ENCODE results near the gene CELF2. TPM values are rescaled to one million over a fixed set of nuclear protein-coding genes. Genes with fewer than 3 reads are reported as not detected.

CELF2 gene
- total RNA-seq, 1 donor from 2014 or later = 31.6 TPM

GRCh38 chr10:11148142-11149028 is 130.7 kb downstream of the CELF2 start:
- peaks cover 4% of the 10 kb centered on the region for H3K27me3 Mint-ChIP-seq (ENCODE audit: insufficient read depth, low read depth)
- H3K27ac ChIP-seq = no peak overlapping the region

GRCh38 chr10:11149807-11150141 is 132.1 kb downstream of the CELF2 start:
- no peak overlapping the region for H3K4me2 ChIP-seq
- Mint-ChIP-seq H3K9me3 (no peaks in the 10 kb centered on the region), H3K4me3 (no peak overlapping the region), H3K4me1 (peaks cover 49% of the 10 kb centered on the region), H3K36me3 (no peaks in the 10 kb centered on the region), H3K27ac (no peak overlapping the region), H3K27me3 (ENCODE audit: insufficient read depth, low read depth) (peaks cover 4% of the 10 kb centered on the region)
- H3F3A ChIP-seq (ENCODE audit: low read depth) = no peaks in the 10 kb centered on the region
- H2AFZ ChIP-seq (replicated peaks) = no peak overlapping the region
- TF ChIP-seq EZH2phosphoT487 (IDR thresholded peaks at IDR 0.05) (no peak), EZH2 (IDR thresholded peaks at IDR 0.05) (no peak), CTCF (IDR thresholded peaks at IDR 0.05) (no peak)
- H3K36me3 ChIP-seq = no peaks in the 10 kb centered on the region
- H3K9ac ChIP-seq = no peak overlapping the region
- no peaks in the 10 kb centered on the region for H4K20me1 ChIP-seq (ENCODE audit: low read depth)
- DNase-seq (ENCODE audit: low spot score) = no peak
- H3K4me1 ChIP-seq = peaks cover 25% of the 10 kb centered on the region
- H3K79me2 ChIP-seq (ENCODE audit: low read depth) = no peaks in the 10 kb centered on the region
- H3K27ac ChIP-seq = no peak overlapping the region
- no peaks in the 10 kb centered on the region for H3K9me3 ChIP-seq (ENCODE audit: low read depth)
- no peak overlapping the region for H3K4me3 ChIP-seq
- H3K27me3 ChIP-seq = no peaks in the 10 kb centered on the region

More at GRCh38 chr10:11148142-11149028, 130.7 kb downstream of the CELF2 start:
- Histone ChIP-seq H3K9ac (no peak overlapping the region), H3K9me3 (ENCODE audit: low read depth) (no peaks in the 10 kb centered on the region), H3F3A (ENCODE audit: low read depth) (no peaks in the 10 kb centered on the region), H3K79me2 (ENCODE audit: low read depth) (no peaks in the 10 kb centered on the region), H3K4me2 (no peak overlapping the region), H3K27me3 (no peaks in the 10 kb centered on the region), H3K36me3 (no peaks in the 10 kb centered on the region), H2AFZ (replicated peaks) (no peak overlapping the region), H4K20me1 (ENCODE audit: low read depth) (no peaks in the 10 kb centered on the region), H3K4me3 (no peak overlapping the region), H3K4me1 (peaks cover 19% of the 10 kb centered on the region)
- no peak overlapping the region for H3K27ac Mint-ChIP-seq
- H3K9me3 Mint-ChIP-seq = no peaks in the 10 kb centered on the region
- TF ChIP-seq EZH2phosphoT487 (IDR thresholded peaks at IDR 0.05) (no peak), EZH2 (IDR thresholded peaks at IDR 0.05) (no peak), CTCF (IDR thresholded peaks at IDR 0.05) (no peak)
- DNase-seq (ENCODE audit: low spot score) = no peak
- no peak overlapping the region for H3K4me3 Mint-ChIP-seq
- no peaks in the 10 kb centered on the region for H3K36me3 Mint-ChIP-seq
- H3K4me1 Mint-ChIP-seq = peaks cover 40% of the 10 kb centered on the region

- Histone ChIP-seq H3K9me3 (ENCODE audit: low read depth) (no peaks in the 10 kb centered on the region), H3K4me2 (no peak overlapping the region), H3K79me2 (ENCODE audit: low read depth) (no peaks in the 10 kb centered on the region), H3K27ac (no peak overlapping the region), H4K20me1 (ENCODE audit: low read depth) (no peaks in the 10 kb centered on the region), H3K27me3 (no peaks in the 10 kb centered on the region), H2AFZ (replicated peaks) (no peak overlapping the region), H3K36me3 (no peaks in the 10 kb centered on the region), H3K4me3 (no peak overlapping the region), H3F3A (ENCODE audit: low read depth) (no peaks in the 10 kb centered on the region), H3K4me1 (peaks cover 26% of the 10 kb centered on the region), H3K9ac (no peak overlapping the region)
- Mint-ChIP-seq H3K27me3 (ENCODE audit: insufficient read depth, low read depth) (peaks cover 4% of the 10 kb centered on the region), H3K4me1 (peaks cover 50% of the 10 kb centered on the region), H3K4me3 (no peak overlapping the region), H3K9me3 (no peaks in the 10 kb centered on the region), H3K36me3 (no peaks in the 10 kb centered on the region), H3K27ac (no peak overlapping the region)
- no peak for TF ChIP-seq EZH2phosphoT487 (IDR thresholded peaks at IDR 0.05)
- no peak for TF ChIP-seq CTCF (IDR thresholded peaks at IDR 0.05)
- no peak for TF ChIP-seq EZH2 (IDR thresholded peaks at IDR 0.05)
- no peak for DNase-seq (ENCODE audit: low spot score)
These were observed 132.6 kb downstream of the CELF2 start for GRCh38 chr10:11150231-11150731.
